Activated CD4-positive, alpha-beta T cell treated with anti-CD3 and anti-CD28 coated beads, Interleukin-2, amount 10 ng/mL, durations not matched to agents 24 days and 14 days (primary cell): ENCODE data around the gene MKS1. TPM values are rescaled to one million over a fixed set of nuclear protein-coding genes. Genes with fewer than 3 reads are reported as not detected.

Source experiments
- DNase-seq: peaks from one replicate; pipeline ENCODE4 v3.0.0; 2022
- H3K27ac Mint-ChIP-seq: one replicate; pipeline ENCODE4 v1.8.0; 2022; ENCODE audit warnings: mild to moderate bottlenecking, mixed read lengths
- H3K27me3 Mint-ChIP-seq: one replicate; pipeline ENCODE4 v1.8.0; 2022; ENCODE audit warnings: mixed read lengths
- H3K36me3 Mint-ChIP-seq: one replicate; pipeline ENCODE4 v1.8.0; 2022; ENCODE audit warnings: low read depth, mild to moderate bottlenecking, mixed read lengths
- H3K4me1 Mint-ChIP-seq: one replicate; pipeline ENCODE4 v1.8.0; 2021; ENCODE audit warnings: mixed read lengths
- H3K4me3 Mint-ChIP-seq: one replicate; pipeline ENCODE4 v1.8.0; 2022; ENCODE audit warnings: mild to moderate bottlenecking, moderate library complexity, mixed read lengths
- H3K9me3 Mint-ChIP-seq: one replicate; pipeline ENCODE4 v1.8.0; 2021; ENCODE audit warnings: mixed read lengths
- intact Hi-C: fragments of 100-400 bp; cut with micrococcal nuclease; formaldehyde crosslinking; loops from one replicate; pipeline ENCODE4 v1.15.1; 2023
- total RNA-seq: library from RNA; stranded (reverse); gene quantifications from 2 replicates; pipeline ENCODE4 v1.2.3, GENCODE V29; 2022

MKS1 gene
- total RNA-seq, 1 donor from 2014 or later: 23.1 TPM

GRCh38 chr17:58204796-58205195 is 14.3 kb downstream of the MKS1 start:
- intact Hi-C loops: no loop called here
- Mint-ChIP-seq H3K4me1 (peaks cover 2% of the 10 kb centered on the region), H3K36me3 (peaks cover 5% of the 10 kb centered on the region), H3K9me3 (no peaks in the 10 kb centered on the region), H3K27ac (no peak overlapping the region), H3K27me3 (peaks cover 3% of the 10 kb centered on the region), H3K4me3 (no peak overlapping the region)
- no peak for DNase-seq

- Mint-ChIP-seq H3K4me1 (peaks cover 2% of the 10 kb centered on the region), H3K27me3 (peaks cover 3% of the 10 kb centered on the region), H3K27ac (no peak overlapping the region), H3K4me3 (no peak overlapping the region), H3K36me3 (no peaks in the 10 kb centered on the region), H3K9me3 (no peaks in the 10 kb centered on the region)
- DNase-seq: no peak
- intact Hi-C loops: no loop called here
Measured at GRCh38 chr17:58202859-58203258, 16.2 kb downstream of the MKS1 start.

- peak; percentile 86 for DNase-seq
- H3K36me3 Mint-ChIP-seq: no peaks in the 10 kb centered on the region
- intact Hi-C loops: loop anchor here (2.0 kb wide), 1 partner anchor 247 kb away; no protein-coding TSS in a partner anchor
- no peak overlapping the region for H3K4me3 Mint-ChIP-seq
- H3K27me3 Mint-ChIP-seq: peaks cover 6% of the 10 kb centered on the region
- H3K9me3 Mint-ChIP-seq: no peaks in the 10 kb centered on the region
- no peak overlapping the region for H3K27ac Mint-ChIP-seq
- peaks cover 2% of the 10 kb centered on the region for H3K4me1 Mint-ChIP-seq
Measured at GRCh38 chr17:58200024-58200633, 18.9 kb downstream of the MKS1 start.

- H3K4me1 Mint-ChIP-seq: peaks cover 2% of the 10 kb centered on the region
- H3K27ac Mint-ChIP-seq: no peak overlapping the region
- no peak for DNase-seq
- no peaks in the 10 kb centered on the region for H3K9me3 Mint-ChIP-seq
- H3K27me3 Mint-ChIP-seq: peaks cover 6% of the 10 kb centered on the region
- H3K4me3 Mint-ChIP-seq: no peak overlapping the region
- H3K36me3 Mint-ChIP-seq: no peaks in the 10 kb centered on the region
- intact Hi-C loops: no loop called here
Measured at GRCh38 chr17:58196610-58197009, 22.4 kb downstream of the MKS1 start.

- no peaks in the 10 kb centered on the region for H3K9me3 Mint-ChIP-seq
- peaks cover 2% of the 10 kb centered on the region for H3K4me1 Mint-ChIP-seq
- H3K36me3 Mint-ChIP-seq: no peaks in the 10 kb centered on the region
- DNase-seq: no peak
- H3K27ac Mint-ChIP-seq: peak overlapping the region; percentile 17
- intact Hi-C loops: no loop called here
- H3K4me3 Mint-ChIP-seq: no peak overlapping the region
- H3K27me3 Mint-ChIP-seq: peaks cover 10% of the 10 kb centered on the region
Measured at GRCh38 chr17:58195518-58196123, 23.4 kb downstream of the MKS1 start.

- H3K9me3 Mint-ChIP-seq: no peaks in the 10 kb centered on the region
- H3K4me1 Mint-ChIP-seq: no peaks in the 10 kb centered on the region
- H3K27me3 Mint-ChIP-seq: peaks cover 9% of the 10 kb centered on the region
- no peak overlapping the region for H3K4me3 Mint-ChIP-seq
- intact Hi-C loops: no loop called here
- no peak overlapping the region for H3K27ac Mint-ChIP-seq
- no peak for DNase-seq
- no peaks in the 10 kb centered on the region for H3K36me3 Mint-ChIP-seq
Measured at GRCh38 chr17:58193641-58194255, 25.3 kb downstream of the MKS1 start.

- H3K36me3 Mint-ChIP-seq: no peaks in the 10 kb centered on the region
- intact Hi-C loops: no loop called here
- peaks cover 12% of the 10 kb centered on the region for H3K27me3 Mint-ChIP-seq
- no peaks in the 10 kb centered on the region for H3K9me3 Mint-ChIP-seq
- no peak for DNase-seq
- H3K4me3 Mint-ChIP-seq: no peak within 1 kb of the TSS
- H3K4me1 Mint-ChIP-seq: no peaks in the 10 kb centered on the region
- H3K27ac Mint-ChIP-seq: no peak within 1 kb of the TSS
Measured at GRCh38 chr17:58192612-58193011, 26.4 kb downstream of the MKS1 start, which contains the start of gene EPX. TSS of gene EPX (plus strand) at chr17:58192726. CDS start at chr17:58192847, 121 bp downstream.

- Mint-ChIP-seq H3K36me3 (no peaks in the 10 kb centered on the region), H3K9me3 (no peaks in the 10 kb centered on the region), H3K27me3 (peaks cover 13% of the 10 kb centered on the region), H3K4me1 (no peaks in the 10 kb centered on the region), H3K4me3 (no peak overlapping the region), H3K27ac (no peak overlapping the region)
- intact Hi-C loops: no loop called here
- DNase-seq: no peak
Measured at GRCh38 chr17:58191241-58191896, 27.7 kb downstream of the MKS1 start.

- H3K27me3 Mint-ChIP-seq: peaks cover 12% of the 10 kb centered on the region
Measured at GRCh38 chr17:58189436-58190146, 29.5 kb downstream of the MKS1 start.

GRCh38 chr17:58187675-58188074 is 31.4 kb downstream of the MKS1 start:
- intact Hi-C loops: no loop called here
- peaks cover 12% of the 10 kb centered on the region for H3K27me3 Mint-ChIP-seq

More at GRCh38 chr17:58189436-58190146, 29.5 kb downstream of the MKS1 start:
- DNase-seq: no peak
- H3K36me3 Mint-ChIP-seq: no peaks in the 10 kb centered on the region
- H3K27ac Mint-ChIP-seq: no peak overlapping the region
- H3K9me3 Mint-ChIP-seq: no peaks in the 10 kb centered on the region
- H3K4me3 Mint-ChIP-seq: no peak overlapping the region
- H3K4me1 Mint-ChIP-seq: peaks cover 3% of the 10 kb centered on the region
- intact Hi-C loops: no loop called here

GRCh38 chr17:58187063-58187462 is 32.0 kb downstream of the MKS1 start:
- DNase-seq: no peak
- Mint-ChIP-seq H3K27me3 (peaks cover 12% of the 10 kb centered on the region), H3K27ac (no peak overlapping the region), H3K9me3 (no peaks in the 10 kb centered on the region), H3K36me3 (no peaks in the 10 kb centered on the region), H3K4me3 (no peak overlapping the region), H3K4me1 (peaks cover 3% of the 10 kb centered on the region)
- intact Hi-C loops: no loop called here

More at GRCh38 chr17:58187675-58188074, 31.4 kb downstream of the MKS1 start:
- H3K9me3 Mint-ChIP-seq: no peaks in the 10 kb centered on the region
- no peak overlapping the region for H3K27ac Mint-ChIP-seq
- peaks cover 3% of the 10 kb centered on the region for H3K4me1 Mint-ChIP-seq
- no peaks in the 10 kb centered on the region for H3K36me3 Mint-ChIP-seq
- DNase-seq: no peak
- H3K4me3 Mint-ChIP-seq: no peak overlapping the region

- no peak for DNase-seq
- H3K4me3 Mint-ChIP-seq: no peak overlapping the region
- no peaks in the 10 kb centered on the region for H3K36me3 Mint-ChIP-seq
- no peak overlapping the region for H3K27ac Mint-ChIP-seq
- intact Hi-C loops: no loop called here
- no peaks in the 10 kb centered on the region for H3K9me3 Mint-ChIP-seq
- H3K4me1 Mint-ChIP-seq: peaks cover 3% of the 10 kb centered on the region
- H3K27me3 Mint-ChIP-seq: peaks cover 12% of the 10 kb centered on the region
Measured at GRCh38 chr17:58186591-58186990, 32.5 kb downstream of the MKS1 start.

- no peak for DNase-seq
- Mint-ChIP-seq H3K4me3 (no peak overlapping the region), H3K27me3 (peaks cover 8% of the 10 kb centered on the region), H3K4me1 (peaks cover 3% of the 10 kb centered on the region), H3K9me3 (no peaks in the 10 kb centered on the region), H3K27ac (no peak overlapping the region), H3K36me3 (no peaks in the 10 kb centered on the region)
- intact Hi-C loops: no loop called here
Measured at GRCh38 chr17:58184986-58185761, 33.9 kb downstream of the MKS1 start.
